Loucy (cell line): Measurements from ENCODE around the gene BTRC.

Source experiments
- EZH2phosphoT487 ChIP-seq: fragments of 200-600 bp; IDR thresholded peaks from 2 replicates; pipeline ENCODE4 v1.6.1; 2018; ENCODE audit warnings: antibody characterized with exemption, mild to moderate bottlenecking, moderate library complexity, borderline replicate concordance
- TF ChIP-seq, protein P1 (sequence below): fragments of 200-600 bp; sonication (generic); conservative IDR thresholded peaks from 2 replicates; pipeline ENCODE4 v1.5.1; 2014; ENCODE audit warnings: mild to moderate bottlenecking, antibody characterized with exemption, low read length

DNA sequence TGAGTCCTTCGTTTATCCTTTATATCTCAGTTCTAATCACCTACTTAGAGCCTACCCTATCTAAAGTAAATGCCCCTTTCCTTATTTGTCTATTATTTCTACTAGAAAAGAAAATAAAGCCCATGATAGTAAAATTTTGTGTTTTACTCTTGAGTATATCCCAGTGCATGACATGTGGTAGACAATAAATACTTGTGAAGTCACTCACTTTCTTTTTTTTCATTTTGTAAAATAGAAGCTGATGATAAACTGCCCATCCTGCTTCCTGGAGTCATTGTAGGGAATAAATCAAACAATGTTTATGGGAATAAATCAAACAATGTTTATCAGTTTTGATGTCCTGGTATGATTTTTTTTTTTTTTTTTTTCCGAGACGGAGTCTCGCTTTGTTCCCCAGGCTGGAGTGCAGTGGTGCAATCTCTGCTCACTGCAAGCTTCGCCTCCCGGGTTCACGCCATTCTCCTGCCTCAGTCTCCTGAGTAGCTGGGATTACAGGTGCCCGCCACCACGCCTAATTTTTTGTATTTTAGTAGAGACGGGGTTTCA lies 36.1 kb downstream of the BTRC start:
- TF ChIP-seq, protein P1, sequence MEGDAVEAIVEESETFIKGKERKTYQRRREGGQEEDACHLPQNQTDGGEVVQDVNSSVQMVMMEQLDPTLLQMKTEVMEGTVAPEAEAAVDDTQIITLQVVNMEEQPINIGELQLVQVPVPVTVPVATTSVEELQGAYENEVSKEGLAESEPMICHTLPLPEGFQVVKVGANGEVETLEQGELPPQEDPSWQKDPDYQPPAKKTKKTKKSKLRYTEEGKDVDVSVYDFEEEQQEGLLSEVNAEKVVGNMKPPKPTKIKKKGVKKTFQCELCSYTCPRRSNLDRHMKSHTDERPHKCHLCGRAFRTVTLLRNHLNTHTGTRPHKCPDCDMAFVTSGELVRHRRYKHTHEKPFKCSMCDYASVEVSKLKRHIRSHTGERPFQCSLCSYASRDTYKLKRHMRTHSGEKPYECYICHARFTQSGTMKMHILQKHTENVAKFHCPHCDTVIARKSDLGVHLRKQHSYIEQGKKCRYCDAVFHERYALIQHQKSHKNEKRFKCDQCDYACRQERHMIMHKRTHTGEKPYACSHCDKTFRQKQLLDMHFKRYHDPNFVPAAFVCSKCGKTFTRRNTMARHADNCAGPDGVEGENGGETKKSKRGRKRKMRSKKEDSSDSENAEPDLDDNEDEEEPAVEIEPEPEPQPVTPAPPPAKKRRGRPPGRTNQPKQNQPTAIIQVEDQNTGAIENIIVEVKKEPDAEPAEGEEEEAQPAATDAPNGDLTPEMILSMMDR = no peak
- no peak for TF ChIP-seq EZH2phosphoT487
